ENCODE data around the gene BCL2L1.

The BCL2L1 gene

DNA sequence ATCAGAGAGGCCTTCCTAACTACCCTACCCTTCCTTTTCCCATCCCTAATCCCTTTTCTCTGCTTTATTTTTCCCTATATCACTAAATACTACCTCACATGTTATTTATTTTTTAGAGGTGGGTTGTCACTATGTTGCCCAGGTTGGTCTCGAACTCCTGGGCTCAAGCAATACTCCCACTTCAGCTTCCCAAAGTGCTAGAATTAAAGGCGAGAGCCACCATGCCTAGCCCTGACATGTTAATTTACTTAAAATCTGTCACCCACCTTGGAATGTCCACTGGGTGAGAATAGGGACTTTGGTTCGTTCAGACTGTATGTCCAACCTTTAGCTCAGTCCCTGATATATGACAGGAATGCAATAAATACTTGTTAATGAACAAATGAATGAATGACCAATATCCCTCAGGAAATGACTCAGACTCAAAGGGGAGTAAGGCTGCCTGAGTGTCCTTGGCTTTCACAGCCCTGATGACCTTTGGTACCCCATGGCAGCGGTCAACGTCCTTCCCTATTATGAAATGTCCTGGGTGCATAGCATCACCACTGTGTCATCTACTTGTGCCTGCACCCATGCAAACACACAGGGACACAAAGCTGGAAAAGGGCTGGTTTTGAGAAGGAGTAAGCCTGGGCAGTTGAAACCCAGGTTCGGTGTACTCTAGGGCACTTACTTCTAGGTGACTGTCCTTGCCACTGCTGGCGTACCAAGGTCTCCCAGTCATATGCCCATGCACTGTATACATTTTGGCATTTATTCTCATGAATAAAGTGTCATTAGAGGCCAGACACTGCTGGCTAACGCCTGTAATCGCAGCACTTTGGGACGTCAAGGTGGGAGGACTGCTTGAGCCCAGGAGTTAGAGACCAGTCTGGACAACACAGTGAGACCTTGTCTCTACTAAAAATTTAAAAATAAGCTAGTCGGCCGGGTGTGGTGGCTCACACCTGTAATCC, 26.5 kb downstream of the BCL2L1 start:
- DNase-seq (ENCODE audit: insufficient read length) (no peak), FAIRE-seq (no peak)
- TF ChIP-seq POLR2A (IDR thresholded peaks at IDR 0.05; ENCODE audit: low read depth, low read length) (no peak), POLR2AphosphoS5 (IDR thresholded peaks at IDR 0.05; ENCODE audit: low read depth, low read length) (no peak), TAF1 (IDR thresholded peaks at IDR 0.05; ENCODE audit: borderline replicate concordance, low read depth, low read length) (no peak)

DNA sequence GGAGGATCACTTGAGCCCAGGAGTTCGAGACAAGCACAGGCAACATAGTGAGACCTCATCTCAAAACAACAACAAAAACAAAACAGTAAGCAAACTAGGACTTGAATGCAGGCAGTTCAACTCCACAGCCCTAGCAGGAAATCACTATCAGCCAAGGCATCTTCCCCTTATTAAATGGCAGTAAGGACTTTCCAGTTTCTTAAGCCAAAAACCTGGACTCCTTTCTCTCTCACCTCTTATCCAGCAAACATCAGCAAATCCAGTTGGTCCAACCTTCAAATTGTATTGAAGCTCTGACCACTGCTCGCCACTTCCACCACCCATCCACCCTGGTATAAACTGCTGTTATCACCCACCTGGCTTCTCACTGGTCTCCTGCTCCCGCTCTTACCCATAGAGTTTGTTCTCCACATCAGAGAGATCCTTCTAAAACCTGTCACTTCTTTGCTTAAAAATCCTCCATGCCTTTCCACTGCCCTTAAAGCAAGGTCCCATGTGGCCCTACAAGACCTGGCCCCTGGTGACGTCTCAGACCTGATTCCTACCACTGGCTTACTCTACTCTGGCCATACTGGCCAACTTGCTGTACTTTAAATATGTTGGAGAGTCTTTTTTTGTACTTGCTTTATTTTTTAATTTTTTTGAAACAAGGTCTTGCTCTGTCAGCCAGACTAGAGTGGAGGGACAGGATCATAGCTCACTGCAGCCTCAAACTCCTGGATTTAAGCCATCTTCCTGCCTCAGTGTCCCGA, 27.6 kb downstream of the BCL2L1 start:
- no peak for DNase-seq (ENCODE audit: insufficient read length)
- TF ChIP-seq POLR2A (IDR thresholded peaks at IDR 0.05; ENCODE audit: low read depth, low read length): no peak
- TF ChIP-seq POLR2AphosphoS5 (IDR thresholded peaks at IDR 0.05; ENCODE audit: low read depth, low read length): no peak
- no peak for FAIRE-seq

DNA sequence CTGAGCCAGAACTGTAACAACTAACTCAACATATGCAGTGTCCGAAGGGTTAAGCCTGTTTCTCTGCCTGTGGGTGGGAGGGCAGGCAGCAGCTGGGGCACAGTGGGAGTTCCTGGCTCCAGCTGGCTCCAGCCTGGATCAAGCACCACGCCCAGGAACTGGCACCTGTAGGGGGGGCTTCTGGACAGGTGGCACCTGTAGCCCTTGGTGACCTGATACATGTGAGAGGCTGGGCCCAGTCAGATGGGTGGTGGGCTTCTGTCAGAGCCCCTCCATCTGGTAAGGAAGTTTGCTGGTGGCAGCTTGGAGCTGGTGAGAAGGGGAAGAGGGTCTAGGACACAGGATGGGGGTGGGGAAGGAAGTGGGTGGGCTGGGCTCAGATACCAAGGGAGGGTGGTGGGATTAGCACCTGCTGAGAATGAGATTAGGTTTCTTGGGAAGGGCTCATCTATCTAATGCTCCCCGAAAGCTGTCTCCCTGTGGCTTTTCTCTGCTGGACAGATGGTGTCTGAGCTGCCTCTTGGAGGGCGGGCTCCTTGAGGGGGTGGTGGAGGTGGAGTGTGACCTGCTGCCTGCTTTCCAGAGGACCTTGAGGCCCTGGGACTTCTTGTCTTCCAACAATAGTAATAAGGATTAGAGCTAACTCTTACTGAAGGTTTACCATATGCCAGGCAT, 28.5 kb downstream of the BCL2L1 start:
- no peak for TF ChIP-seq POLR2AphosphoS5 (IDR thresholded peaks at IDR 0.05; ENCODE audit: low read depth, low read length)
- TF ChIP-seq TAF1 (IDR thresholded peaks at IDR 0.05; ENCODE audit: borderline replicate concordance, low read depth, low read length): no peak
- no peak for TF ChIP-seq POLR2A (IDR thresholded peaks at IDR 0.05; ENCODE audit: low read depth, low read length)
- no peak for FAIRE-seq
- DNase-seq (ENCODE audit: insufficient read length): no peak

DNA sequence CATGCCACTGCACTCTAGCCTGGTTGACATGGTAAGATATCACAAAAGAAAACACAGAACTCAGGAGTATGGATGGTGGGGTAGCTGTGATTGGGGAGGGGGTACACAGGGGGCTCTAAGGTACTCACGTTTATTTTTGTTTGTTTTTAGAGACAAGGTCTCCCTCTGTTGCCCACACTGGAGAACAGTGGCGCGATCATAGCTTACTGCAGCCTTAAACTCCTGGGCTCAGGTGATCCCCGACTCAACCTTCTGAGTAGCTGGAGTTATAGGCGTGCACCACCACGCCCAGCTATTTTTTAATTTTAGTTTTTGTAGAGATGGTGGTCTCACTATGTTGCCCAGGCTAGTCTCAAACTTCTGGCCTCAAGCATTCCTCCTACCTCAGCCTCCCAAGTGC, 29.3 kb downstream of the BCL2L1 start:
- TF ChIP-seq POLR2A (IDR thresholded peaks at IDR 0.05; ENCODE audit: low read depth, low read length): no peak
- no peak for TF ChIP-seq POLR2AphosphoS5 (IDR thresholded peaks at IDR 0.05; ENCODE audit: low read depth, low read length)
- TF ChIP-seq TAF1 (IDR thresholded peaks at IDR 0.05; ENCODE audit: borderline replicate concordance, low read depth, low read length): no peak
- DNase-seq (ENCODE audit: insufficient read length) (no peak), FAIRE-seq (no peak)

DNA sequence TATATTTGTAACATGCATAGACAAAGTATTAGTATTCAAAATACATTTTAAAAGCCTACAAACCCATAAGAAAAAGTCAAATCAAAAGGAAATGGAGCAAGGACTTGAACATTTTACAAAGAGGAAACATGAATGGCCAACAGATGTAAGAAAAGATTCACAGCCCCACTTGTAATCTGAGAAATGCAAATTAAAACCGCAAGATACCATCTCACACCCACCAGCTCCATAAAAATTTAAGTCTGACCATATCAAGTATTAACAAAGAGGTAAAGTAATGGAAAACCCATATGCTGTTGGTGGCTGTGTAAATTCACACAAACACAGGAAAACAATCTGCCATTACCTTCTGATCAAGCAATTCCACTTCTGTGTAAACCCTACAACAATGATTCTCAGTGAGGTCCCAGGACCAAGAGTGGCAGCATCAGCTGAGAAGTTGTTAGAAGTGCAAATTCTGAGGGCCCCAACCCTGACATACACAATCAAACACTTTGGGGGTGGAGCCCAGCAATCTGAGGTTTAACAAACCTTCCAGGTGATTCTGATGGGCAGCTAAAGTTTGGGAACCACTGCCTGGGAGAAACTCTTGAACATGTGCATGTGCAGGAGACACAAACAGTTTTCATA, 30.9 kb downstream of the BCL2L1 start:
- DNase-seq (ENCODE audit: insufficient read length) (no peak), FAIRE-seq (peak; percentile 21)
- no peak for TF ChIP-seq TAF1 (IDR thresholded peaks at IDR 0.05; ENCODE audit: borderline replicate concordance, low read depth, low read length)
- no peak for TF ChIP-seq POLR2A (IDR thresholded peaks at IDR 0.05; ENCODE audit: low read depth, low read length)
- no peak for TF ChIP-seq POLR2AphosphoS5 (IDR thresholded peaks at IDR 0.05; ENCODE audit: low read depth, low read length)

DNA sequence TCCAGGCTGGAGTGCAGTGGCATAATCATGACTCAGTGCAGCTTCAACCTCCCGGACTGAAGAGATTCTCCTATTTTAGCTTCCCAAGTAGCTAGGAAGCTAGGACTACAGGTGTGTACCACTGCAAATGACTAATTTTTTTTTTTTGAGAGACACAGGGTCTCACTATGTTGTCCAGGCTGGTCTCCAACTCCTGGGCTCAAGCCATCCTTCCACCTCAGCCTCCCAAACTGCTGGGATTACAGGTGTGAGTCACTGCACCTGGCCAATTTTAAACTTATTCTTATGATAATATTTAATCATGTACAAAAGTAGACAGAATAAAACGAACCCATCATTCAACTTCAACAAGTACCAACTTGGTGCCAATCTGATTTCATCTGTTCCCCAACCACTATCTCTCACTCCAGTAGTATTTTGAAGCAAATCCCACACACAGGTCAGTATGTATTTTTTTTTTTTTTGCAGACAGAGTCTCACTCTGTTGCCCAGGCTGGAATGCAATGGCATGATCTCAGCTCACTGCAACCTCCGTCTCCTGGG, 32.5 kb downstream of the BCL2L1 start:
- no peak for DNase-seq (ENCODE audit: insufficient read length)
- TF ChIP-seq POLR2A (IDR thresholded peaks at IDR 0.05; ENCODE audit: low read depth, low read length) (no peak), POLR2AphosphoS5 (IDR thresholded peaks at IDR 0.05; ENCODE audit: low read depth, low read length) (no peak), TAF1 (IDR thresholded peaks at IDR 0.05; ENCODE audit: borderline replicate concordance, low read depth, low read length) (no peak)
- FAIRE-seq: no peak

DNA sequence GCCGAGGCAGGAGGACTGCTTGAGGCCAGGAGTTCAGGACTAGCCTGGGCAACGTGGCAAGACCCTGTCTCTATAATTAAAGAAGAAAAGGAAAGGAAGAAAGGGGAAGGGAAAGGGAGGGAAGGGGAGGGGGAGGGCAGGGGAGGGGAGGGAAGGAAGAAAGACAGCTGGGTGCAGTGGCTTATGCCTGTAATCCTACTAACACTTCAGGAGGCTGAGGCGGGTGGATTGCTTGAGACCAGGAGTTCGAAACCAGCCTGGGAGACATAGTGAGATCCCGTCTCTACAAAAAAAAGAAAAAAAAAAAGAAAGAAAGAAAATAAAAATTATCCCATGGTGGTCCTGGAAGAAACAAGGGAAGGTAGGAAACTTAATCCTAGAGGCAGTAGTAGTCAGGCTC, 33.5 kb downstream of the BCL2L1 start:
- no peak for DNase-seq (ENCODE audit: insufficient read length)
- TF ChIP-seq POLR2A (IDR thresholded peaks at IDR 0.05; ENCODE audit: low read depth, low read length) (no peak), POLR2AphosphoS5 (IDR thresholded peaks at IDR 0.05; ENCODE audit: low read depth, low read length) (no peak), TAF1 (IDR thresholded peaks at IDR 0.05; ENCODE audit: borderline replicate concordance, low read depth, low read length) (no peak)
- FAIRE-seq: no peak

DNA sequence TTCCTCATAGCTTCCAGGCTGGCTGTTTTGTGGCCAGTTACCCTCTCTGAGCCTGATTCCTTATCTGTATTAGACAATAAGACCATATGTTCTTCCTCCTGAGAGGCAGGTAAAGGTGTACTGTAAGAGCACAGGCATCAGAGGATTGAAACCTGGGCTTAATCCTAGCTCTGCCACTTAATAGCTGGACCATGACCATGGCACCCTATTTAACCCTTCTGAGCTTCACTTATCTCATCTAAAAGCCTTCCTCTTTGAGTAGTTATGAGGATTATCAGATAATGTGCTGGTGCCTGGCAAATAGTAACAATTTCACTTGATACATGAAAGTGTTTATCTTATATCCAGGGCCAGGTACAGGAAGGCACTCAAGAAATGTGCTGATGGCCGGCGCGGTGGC, 34.9 kb downstream of the BCL2L1 start:
- DNase-seq (ENCODE audit: insufficient read length) (no peak), FAIRE-seq (no peak)
- no peak for TF ChIP-seq TAF1 (IDR thresholded peaks at IDR 0.05; ENCODE audit: borderline replicate concordance, low read depth, low read length)
- no peak for TF ChIP-seq POLR2A (IDR thresholded peaks at IDR 0.05; ENCODE audit: low read depth, low read length)
- TF ChIP-seq POLR2AphosphoS5 (IDR thresholded peaks at IDR 0.05; ENCODE audit: low read depth, low read length): no peak

DNA sequence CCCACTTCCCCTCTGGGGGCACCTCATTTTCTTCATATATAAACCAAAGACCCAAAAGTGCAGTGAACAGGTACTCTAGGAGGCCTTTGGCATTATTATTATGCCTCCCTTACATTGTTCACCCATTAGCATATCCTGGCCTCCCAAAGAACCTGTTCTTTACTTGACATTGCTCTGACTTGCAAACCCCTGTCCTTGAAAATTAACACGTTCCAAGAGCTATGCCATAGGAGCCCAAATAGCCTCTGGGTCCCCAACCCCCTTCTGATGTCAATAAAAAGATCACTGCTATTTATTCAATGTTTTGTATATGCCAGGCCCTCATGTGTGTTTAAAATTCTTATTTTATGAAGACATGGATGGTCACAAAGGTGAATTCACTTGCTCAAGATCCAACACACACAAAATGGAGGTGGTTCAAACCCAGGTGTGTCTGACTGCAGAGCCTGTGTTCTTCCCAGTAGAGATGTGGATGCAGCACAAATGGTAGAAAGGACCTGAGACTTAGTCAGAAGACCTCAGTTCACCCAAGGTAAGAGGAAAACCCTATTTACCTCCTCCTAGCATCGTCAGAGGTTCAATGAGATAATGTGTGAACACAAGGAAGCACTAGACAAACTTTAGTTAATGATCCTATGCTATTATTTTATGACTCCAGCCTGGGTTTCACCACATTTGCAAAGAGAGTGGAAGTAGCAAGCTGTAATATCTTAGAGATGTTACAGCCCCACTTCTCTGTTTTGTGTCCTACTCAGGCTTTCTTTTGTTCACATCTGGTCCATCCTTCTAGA, 36.6 kb downstream of the BCL2L1 start:
- FAIRE-seq (no peak), DNase-seq (ENCODE audit: insufficient read length) (no peak)
- TF ChIP-seq TAF1 (IDR thresholded peaks at IDR 0.05; ENCODE audit: borderline replicate concordance, low read depth, low read length): no peak

Measured in GM12892 (cell line).